Spleen (tissue), 11 donors: ENCODE results near the gene ATP10A. TPM values are rescaled to one million over a fixed set of nuclear protein-coding genes. Genes with fewer than 3 reads are reported as not detected.

ENCODE experiments used
- DNase-seq: peaks from one replicate; pipeline ENCODE4 v3.0.0-alpha.2; 2020
- H3K27ac ChIP-seq, 8 donors: fragments of 200-600 bp; sonication (generic) in 7 of 8; 1 replicate in 4 of 8; 2 replicates in 4 of 8; pipeline versions ENCODE4 v1.5.0 to v1.8.0; 2016 to 2021; ENCODE audit warnings: inconsistent platforms in 4 of 8, mild to moderate bottlenecking in 4 of 8, moderate library complexity in 1 of 8
- H3K27me3 ChIP-seq, 7 donors: fragments of 200-600 bp; sonication (generic) in 6 of 7; replicated peaks in 1 of 7; 1 replicate in 4 of 7; 2 replicates in 3 of 7; pipeline versions ENCODE4 v1.5.0 to v1.8.0; 2016 to 2021; ENCODE audit warnings: inconsistent platforms in 3 of 7, mild to moderate bottlenecking in 1 of 7
- H3K36me3 ChIP-seq, 6 donors: fragments of 200-600 bp; sonication (generic) in 5 of 6; 1 replicate in 4 of 6; 2 replicates in 2 of 6; pipeline versions ENCODE4 v1.5.0 to v1.8.0; 2016 to 2021; ENCODE audit warnings: inconsistent platforms in 2 of 6
- H3K4me1 ChIP-seq, 6 donors: fragments of 200-600 bp; sonication (generic) in 5 of 6; 1 replicate in 3 of 6; 2 replicates in 3 of 6; pipeline versions ENCODE4 v1.5.0 to v1.8.0; 2016 to 2021; ENCODE audit warnings: inconsistent platforms in 3 of 6
- H3K4me3 ChIP-seq, 8 donors: fragments of 200-600 bp; sonication (generic) in 7 of 8; 1 replicate in 4 of 8; 2 replicates in 4 of 8; pipeline versions ENCODE4 v1.5.0 to v1.8.0; 2016 to 2021; ENCODE audit warnings: inconsistent platforms in 4 of 8, mild to moderate bottlenecking in 4 of 8, moderate library complexity in 2 of 8
- H3K9me3 ChIP-seq, 8 donors: fragments of 200-600 bp; sonication (generic) in 7 of 8; 1 replicate in 4 of 8; 2 replicates in 4 of 8; pipeline versions ENCODE4 v1.5.0 to v1.8.0; 2016 to 2021; ENCODE audit warnings: inconsistent platforms in 4 of 8
- CTCF ChIP-seq, 11 experiments: fragments of 200-600 bp in 7 of 11; fragments of 450-650 bp in 4 of 11; sonication (generic) in 4 of 11; IDR thresholded peaks in 8 of 11; conservative IDR thresholded peaks in 3 of 11; 1 replicate in 7 of 11; 2 replicates in 4 of 11; pipeline versions ENCODE4 v1.4.0 to v1.8.0; 2016 to 2021; ENCODE audit warnings: antibody characterized with exemption in 11 of 11, inconsistent platforms in 4 of 11, mild to moderate bottlenecking in 1 of 11
- POLR2A ChIP-seq, 3 donors: fragments of 450-650 bp; IDR thresholded peaks; one replicate each; pipeline ENCODE4 v1.5.1; 2017; ENCODE audit warnings: antibody characterized with exemption in 3 of 3, mild to moderate bottlenecking in 1 of 3
- POLR2AphosphoS5 ChIP-seq, 3 donors: sonication (generic); formaldehyde crosslinking; IDR thresholded peaks; one replicate each; pipeline ENCODE4 v1.5.1; 2017; ENCODE audit warnings: antibody characterized with exemption in 3 of 3
- WGBS, 5 donors: extraction: QIAGEN DNeasy Blood & Tissue Kit in 3 of 5; methylation state at CpG; one replicate each; pipeline versions ENCODE4 v1.1.5 to v1.1.7; 2013 to 2018; 5-methylcytosine and 5-hydroxymethylcytosine counted together
- intact Hi-C: fragments of 100-400 bp; cut with DNase I; formaldehyde crosslinking; loops from one replicate; pipeline ENCODE4 v1.15.0; 2023; ENCODE audit warnings: low total_unique reads
- polyA plus RNA-seq, 3 donors: library from polyadenylated mRNA; stranded (reverse); fragments of 200-250 nt; gene quantifications; one replicate each; pipeline ENCODE4 v1.2.1, GENCODE V29; 2013
- total RNA-seq, 7 donors: library from RNA; depleted of rRNA in 3 of 7; stranded (reverse); fragments of >200 nt in 3 of 7; fragmentation: NEBNext Ultra II Directional in 4 of 7; extraction: Animal tissue kit (Norgen Biotek cat#: 25700) in 4 of 7; gene quantifications; one replicate each; pipeline versions ENCODE4 v1.1.0 to v1.2.1, GENCODE V29; 2016 to 2021
- donor health status: healthy with polysubstance abuse.
- donor health status: DM: no; HTN: no; CAD: no; lungs with moderate emphysema.
- donor health status: DM: no; HTN: no; CAD: no.
- donor health status: Bipolar disorder and iron deficiency.
- donor health status: healthy.
- donor health status: DM: no; HTN: no; CAD: no.
- donor health status: DM: yes; HTN: yes; CAD: no.

Gene ATP10A
- total and polyA plus RNA-seq, 10 donors, result 0.54 to 8.6 (median 2.7) TPM

GRCh38 chr15:25891081-25891480 lies 28.0 kb upstream of the ATP10A start:
- H3K27ac ChIP-seq, result no peak overlapping the region
- H3K36me3 ChIP-seq, result no peaks in the 10 kb centered on the region
- intact Hi-C loops, result no loop called here
- WGBS, 5 donors, result 77 to 88% (median 83%) methylated on average over 4 of the region's 4 CpGs
- H3K4me1 ChIP-seq, result no peaks in the 10 kb centered on the region
- peaks cover 0 to 14% (median 0%) of the 10 kb centered on the region in 7 donors for H3K27me3 ChIP-seq
- H3K9me3 ChIP-seq, result peaks cover 0 to 2% (median 0%) of the 10 kb centered on the region in 8 donors
- no peak overlapping the region for H3K4me3 ChIP-seq
- no peak for TF ChIP-seq CTCF (IDR thresholded peaks at IDR 0.05 in 8 of 11, conservative IDR thresholded peaks at IDR 0.05 in 3 of 11)
- TF ChIP-seq POLR2AphosphoS5 (IDR thresholded peaks at IDR 0.05), result no peak
- TF ChIP-seq POLR2A (IDR thresholded peaks at IDR 0.05), result no peak
- DNase-seq, result no peak

GRCh38 chr15:25890529-25890928 lies 27.4 kb upstream of the ATP10A start:
- no peaks in the 10 kb centered on the region for H3K36me3 ChIP-seq
- H3K27me3 ChIP-seq, result peaks cover 0 to 14% (median 0%) of the 10 kb centered on the region in 7 donors
- WGBS, 5 donors, result 74 to 95% (median 89%) methylated on average over 5 of the region's 5 CpGs
- intact Hi-C loops, result no loop called here
- no peak overlapping the region for H3K4me3 ChIP-seq
- TF ChIP-seq CTCF (IDR thresholded peaks at IDR 0.05 in 8 of 11, conservative IDR thresholded peaks at IDR 0.05 in 3 of 11), result no peak
- TF ChIP-seq POLR2AphosphoS5 (IDR thresholded peaks at IDR 0.05), result no peak
- no peak for TF ChIP-seq POLR2A (IDR thresholded peaks at IDR 0.05)
- H3K27ac ChIP-seq, result no peak overlapping the region
- no peaks in the 10 kb centered on the region for H3K4me1 ChIP-seq
- no peak for DNase-seq
- H3K9me3 ChIP-seq, result peaks cover 0 to 2% (median 0%) of the 10 kb centered on the region in 8 donors

DNA sequence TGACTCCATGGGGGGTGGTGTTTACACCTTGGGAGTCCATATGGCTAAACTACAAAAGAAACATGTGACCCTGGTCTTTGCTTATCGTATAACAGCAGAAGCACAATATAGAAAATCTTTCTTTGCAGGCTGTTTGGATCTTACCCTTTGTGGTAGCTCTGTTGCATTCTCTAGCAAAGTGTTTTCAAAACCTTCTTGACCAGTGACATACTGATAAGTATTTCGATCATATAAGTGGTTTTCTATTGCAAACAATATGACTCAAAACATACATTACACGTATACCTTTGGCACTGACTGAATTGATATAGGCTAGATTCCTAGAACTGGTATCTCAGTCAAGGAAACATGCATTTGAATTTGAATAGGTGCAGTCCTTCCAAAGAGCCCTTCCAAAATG lies 24.7 kb upstream of the ATP10A start:
- H3K27ac ChIP-seq, result no peak overlapping the region
- 64 to 88% (median 81%) methylated on average over 3 of the region's 3 CpGs for WGBS, 5 donors
- no peaks in the 10 kb centered on the region for H3K36me3 ChIP-seq
- H3K4me3 ChIP-seq, result no peak overlapping the region
- H3K4me1 ChIP-seq, result no peaks in the 10 kb centered on the region
- DNase-seq, result no peak
- peaks cover 0 to 14% (median 0%) of the 10 kb centered on the region in 7 donors for H3K27me3 ChIP-seq
- H3K9me3 ChIP-seq, result no peaks in the 10 kb centered on the region
- TF ChIP-seq POLR2AphosphoS5 (IDR thresholded peaks at IDR 0.05) (no peak), POLR2A (IDR thresholded peaks at IDR 0.05) (no peak)
- intact Hi-C loops, result no loop called here

- Histone ChIP-seq H3K27me3 (peaks cover 0 to 12% (median 0%) of the 10 kb centered on the region in 7 donors), H3K4me3 (no peak overlapping the region), H3K36me3 (no peaks in the 10 kb centered on the region), H3K9me3 (no peaks in the 10 kb centered on the region), H3K4me1 (no peaks in the 10 kb centered on the region), H3K27ac (no peak overlapping the region)
- intact Hi-C loops, result no loop called here
- WGBS, 5 donors, result 69 to 88% (median 72%) methylated on average over 7 of the region's 7 CpGs
- no peak for DNase-seq
- TF ChIP-seq CTCF (IDR thresholded peaks at IDR 0.05 in 8 of 11, conservative IDR thresholded peaks at IDR 0.05 in 3 of 11) (no peak), POLR2A (IDR thresholded peaks at IDR 0.05) (no peak), POLR2AphosphoS5 (IDR thresholded peaks at IDR 0.05) (no peak)
Observed at GRCh38 chr15:25886498-25887140, 23.5 kb upstream of the ATP10A start.
